ENCODE results near the gene RFFL. TPM values are rescaled to one million over a fixed set of nuclear protein-coding genes. Genes with fewer than 3 reads are reported as not detected.

RFFL gene
- total RNA-seq, 6 experiments from 2014 or later, result 12.0 to 18.5 (median 13.6) TPM

- H3K27me3 Mint-ChIP-seq (ENCODE audit: insufficient read depth), result no peaks in the 10 kb centered on the region; the same call in none of the 2 replicates
- no peaks in the 10 kb centered on the region for H3K9me3 Mint-ChIP-seq
- peak overlapping the region; percentile 98 for H3K27ac Mint-ChIP-seq
- H3K4me1 Mint-ChIP-seq (ENCODE audit: low read depth), result peaks cover 55% of the 10 kb centered on the region
- H3K36me3 Mint-ChIP-seq (ENCODE audit: low read depth), result peaks cover 17% of the 10 kb centered on the region
- no peak for TF ChIP-seq CTCF (IDR thresholded peaks at IDR 0.05)
- H3K4me3 Mint-ChIP-seq, result peak overlapping the region; percentile 98
- no peak for DNase-seq
Observed at GRCh38 chr17:34979650-34980352, 83.7 kb downstream of the RFFL start.

GRCh38 chr17:34979153-34979552 lies 84.4 kb downstream of the RFFL start:
- Mint-ChIP-seq H3K27me3 (ENCODE audit: insufficient read depth) (no peaks in the 10 kb centered on the region; the same call in none of the 2 replicates), H3K4me3 (peak overlapping the region; percentile 98), H3K4me1 (ENCODE audit: low read depth) (peaks cover 57% of the 10 kb centered on the region)

GRCh38 chr17:34974794-34975785 lies 88.4 kb downstream of the RFFL start:
- Mint-ChIP-seq H3K27ac (no peak overlapping the region), H3K36me3 (ENCODE audit: low read depth) (no peaks in the 10 kb centered on the region), H3K4me1 (ENCODE audit: low read depth) (peaks cover 28% of the 10 kb centered on the region), H3K27me3 (ENCODE audit: insufficient read depth) (no peaks in the 10 kb centered on the region; the same call in none of the 2 replicates), H3K9me3 (no peaks in the 10 kb centered on the region), H3K4me3 (no peak overlapping the region)
- no peak for TF ChIP-seq CTCF (IDR thresholded peaks at IDR 0.05)
- DNase-seq, result no peak

More at GRCh38 chr17:34979153-34979552, 84.4 kb downstream of the RFFL start:
- no peak for TF ChIP-seq CTCF (IDR thresholded peaks at IDR 0.05)
- H3K36me3 Mint-ChIP-seq (ENCODE audit: low read depth), result peaks cover 15% of the 10 kb centered on the region
- H3K9me3 Mint-ChIP-seq, result no peaks in the 10 kb centered on the region
- no peak for DNase-seq
- H3K27ac Mint-ChIP-seq, result peak overlapping the region; percentile 98

- Mint-ChIP-seq H3K36me3 (ENCODE audit: low read depth) (no peaks in the 10 kb centered on the region), H3K27me3 (ENCODE audit: insufficient read depth) (no peaks in the 10 kb centered on the region; the same call in none of the 2 replicates), H3K9me3 (no peaks in the 10 kb centered on the region), H3K4me3 (no peak overlapping the region), H3K4me1 (ENCODE audit: low read depth) (peaks cover 19% of the 10 kb centered on the region), H3K27ac (no peak overlapping the region)
- DNase-seq, result peak; percentile 5
- no peak for TF ChIP-seq CTCF (IDR thresholded peaks at IDR 0.05)
Observed at GRCh38 chr17:34974179-34974578, 89.3 kb downstream of the RFFL start.

- peaks cover 26% of the 10 kb centered on the region for H3K4me1 Mint-ChIP-seq (ENCODE audit: low read depth)
- peak within 1 kb of the TSS; percentile 99 for H3K27ac Mint-ChIP-seq
- H3K9me3 Mint-ChIP-seq, result no peaks in the 10 kb centered on the region
- no peak for TF ChIP-seq CTCF (IDR thresholded peaks at IDR 0.05)
- peak within 1 kb of the TSS; percentile 100 for H3K4me3 Mint-ChIP-seq
- DNase-seq, result peak; percentile 89
- H3K36me3 Mint-ChIP-seq (ENCODE audit: low read depth), result peaks cover 28% of the 10 kb centered on the region
- peaks cover 2% of the 10 kb centered on the region for H3K27me3 Mint-ChIP-seq (ENCODE audit: insufficient read depth)
Observed at GRCh38 chr17:34961093-34961911, 102.2 kb downstream of the RFFL start, which contains the start of the genes CCT6B and ZNF830. TSS of gene CCT6B (minus strand) at chr17:34961460. CDS start at chr17:34961393, 67 bp downstream. TSS of gene ZNF830 (plus strand) at chr17:34961540. CDS start at chr17:34961567, 27 bp downstream.

All from HFFc6 (cell line).